GM21528 (cell line): Measurements from ENCODE around the gene SKP2.
"Not testable (repeated sequence)": the region's sequence is repeated elsewhere in the genome, so short reads cannot be mapped to it uniquely, and the experiment has no call there.

Experiments
- ATAC-seq: cut with Tn5 transposase; IDR thresholded peaks from one replicate; pipeline ENCODE4 v1.9.1; 2021; ENCODE audit warnings: mild to moderate bottlenecking, moderate library complexity; ENCODE audit not compliant: unreplicated experiment, low FRiP score

SKP2 gene

DNA sequence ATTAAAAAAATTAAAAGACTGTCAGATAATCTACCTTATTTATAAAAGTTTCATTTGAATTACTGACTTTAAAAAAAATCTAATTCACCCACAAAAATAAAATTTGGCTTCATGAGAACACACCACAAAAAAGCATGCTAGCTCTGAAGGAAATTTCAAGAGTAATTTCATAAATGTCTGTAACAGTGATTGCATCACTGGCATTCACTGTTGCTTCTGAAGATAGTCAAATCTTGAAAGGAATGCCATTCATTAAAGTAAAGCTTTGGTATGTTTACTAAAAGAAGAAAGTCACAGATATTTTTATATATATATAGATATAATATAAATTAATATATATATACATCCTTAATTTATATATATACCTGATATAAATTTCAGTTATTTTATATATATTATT is 46.4 kb downstream of the SKP2 start:
- ATAC-seq, result no peak

DNA sequence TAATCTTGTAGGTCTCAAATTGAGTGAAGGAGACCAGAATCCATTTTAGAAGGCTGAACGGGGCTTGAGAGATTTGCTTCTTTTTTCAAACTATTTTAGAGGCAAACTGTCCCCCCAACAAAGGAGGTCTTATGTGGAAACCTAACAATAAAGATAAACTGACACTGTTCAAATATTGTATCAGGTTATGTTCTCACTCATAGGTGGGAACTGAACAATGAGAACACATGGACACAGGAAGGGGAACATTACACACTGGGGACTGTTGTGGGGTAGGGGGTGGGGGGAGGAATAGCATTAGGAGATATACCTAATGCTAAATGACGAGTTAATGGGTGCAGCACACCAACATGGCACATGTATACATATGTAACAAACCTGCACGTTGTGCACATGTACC is 46.9 kb downstream of the SKP2 start:
- ATAC-seq, result not testable (repeated sequence)

DNA sequence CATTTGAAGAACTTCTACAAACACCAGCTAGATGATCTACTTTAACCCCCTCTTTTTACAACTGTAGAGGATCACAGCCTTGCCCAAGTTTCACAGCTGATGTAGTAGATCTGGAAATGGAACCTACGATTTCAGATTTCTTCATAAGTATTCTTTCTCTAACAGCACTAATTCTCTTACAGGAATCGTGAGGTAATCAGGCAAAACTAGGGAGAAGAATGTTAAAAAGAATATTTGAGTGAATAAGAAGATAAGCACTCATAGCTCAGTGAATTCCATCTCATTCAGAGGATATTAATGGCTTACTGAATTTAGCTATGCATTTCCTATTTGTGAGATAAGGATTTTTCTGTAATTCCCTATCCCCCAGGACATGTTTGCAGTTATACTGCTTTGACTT is 47.7 kb downstream of the SKP2 start:
- no peak for ATAC-seq

DNA sequence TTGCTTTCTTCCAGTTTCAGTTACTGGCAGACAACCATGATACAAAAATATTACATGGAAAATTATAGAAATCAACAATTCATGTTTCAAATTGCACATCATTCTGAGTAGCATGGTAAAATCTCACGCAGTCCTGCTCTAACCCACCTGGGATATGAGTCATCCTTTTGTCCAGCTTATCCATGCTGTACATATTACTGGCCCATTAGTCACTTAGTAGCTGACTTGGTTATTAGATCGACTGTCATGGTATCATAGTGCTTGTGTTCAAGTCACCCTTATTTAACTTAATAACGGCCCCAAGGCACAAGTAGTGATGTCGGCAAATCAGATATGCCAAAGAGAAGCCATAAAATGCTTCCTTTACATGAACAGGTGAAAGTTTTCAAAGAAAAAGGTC is 48.6 kb downstream of the SKP2 start:
- no peak for ATAC-seq

DNA sequence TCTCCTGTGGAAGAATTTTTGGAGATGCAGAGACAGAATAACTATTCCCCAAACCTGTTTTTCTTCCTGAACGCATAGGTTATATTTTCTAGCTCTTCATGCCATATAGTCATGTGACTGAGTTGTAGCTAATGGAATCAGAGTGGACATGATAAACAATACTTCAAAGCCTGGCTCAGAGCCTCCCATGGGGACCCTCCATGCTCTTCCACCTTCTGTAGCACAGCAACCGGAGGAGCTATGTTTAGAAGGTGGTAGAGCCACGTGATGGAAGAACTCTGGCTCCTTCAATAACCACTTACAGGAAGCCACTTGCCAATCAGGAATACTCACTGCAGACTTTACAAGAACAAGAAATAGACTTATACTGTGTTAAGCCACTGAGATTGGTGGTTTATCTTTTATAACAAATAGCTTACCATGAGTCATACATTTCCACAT is 50.6 kb downstream of the SKP2 start:
- no peak for ATAC-seq

GRCh38 chr5:36205329-36205728 is 53.4 kb downstream of the SKP2 start:
- ATAC-seq, result no peak

GRCh38 chr5:36206913-36207312 is 55.0 kb downstream of the SKP2 start:
- no peak for ATAC-seq

- no peak for ATAC-seq
Observed at GRCh38 chr5:36208786-36209185, 56.9 kb downstream of the SKP2 start.

DNA sequence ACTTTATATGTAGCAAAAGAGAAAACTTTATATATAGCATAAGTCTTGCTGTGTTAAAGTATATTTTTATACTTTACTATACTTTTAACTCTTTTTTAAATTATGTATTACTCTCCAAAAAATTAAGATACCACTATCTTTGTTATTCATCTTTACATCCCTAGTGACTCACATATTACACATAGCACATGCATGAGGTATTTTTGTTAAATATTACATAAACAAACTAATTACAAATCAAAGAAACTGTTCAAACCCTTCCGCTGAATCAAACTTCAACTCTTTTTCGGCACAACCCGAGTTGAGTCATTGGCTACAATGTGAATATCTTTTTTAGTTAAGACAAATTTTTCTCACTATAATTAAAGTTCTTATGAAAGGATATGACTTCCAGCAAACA is 57.8 kb downstream of the SKP2 start:
- no peak for ATAC-seq

DNA sequence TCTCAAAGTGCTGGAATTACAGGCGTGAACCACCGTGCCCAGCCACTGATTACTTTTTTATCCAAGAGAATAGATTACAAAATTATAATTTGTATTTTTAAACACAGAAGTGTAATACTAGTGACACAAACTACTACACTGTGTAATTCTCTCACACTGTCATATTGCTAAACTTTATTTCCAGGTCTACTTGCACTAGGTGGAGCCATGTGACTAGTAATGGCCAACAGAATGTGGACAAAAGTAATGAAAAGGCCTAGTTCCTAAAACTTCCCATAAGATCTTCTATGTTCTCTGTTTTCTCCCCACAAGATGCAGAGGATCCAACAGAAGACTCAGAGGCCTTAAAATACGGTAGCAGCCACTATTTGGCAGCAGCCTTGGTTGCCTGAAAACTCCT is 62.5 kb downstream of the SKP2 start:
- ATAC-seq, result no peak

GRCh38 chr5:36215910-36216309 is 64.0 kb downstream of the SKP2 start:
- no peak for ATAC-seq

GRCh38 chr5:36217567-36217966 is 65.7 kb downstream of the SKP2 start:
- ATAC-seq, result no peak

DNA sequence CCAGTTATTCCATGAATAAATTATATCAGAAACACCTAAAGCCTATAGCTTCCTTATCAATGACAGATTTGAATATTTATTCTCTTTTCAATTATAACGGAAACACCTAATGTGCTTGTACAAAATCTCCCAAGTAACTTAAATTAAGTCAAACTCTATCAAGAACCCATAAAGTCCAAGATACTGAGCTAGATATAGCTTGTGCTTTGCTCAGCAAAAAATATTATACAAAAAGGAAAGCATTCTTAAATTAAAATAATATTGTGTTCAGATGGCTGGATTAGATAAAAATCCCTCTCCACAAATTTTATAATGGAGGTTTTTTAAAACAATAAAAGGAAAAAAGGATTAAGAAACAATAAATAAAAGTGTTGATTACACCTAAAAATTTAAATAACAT is 66.1 kb downstream of the SKP2 start:
- ATAC-seq, result no peak

- no peak for ATAC-seq
Observed at GRCh38 chr5:36222620-36223019, 70.7 kb downstream of the SKP2 start.

GRCh38 chr5:36227046-36227445 is 75.1 kb downstream of the SKP2 start:
- ATAC-seq, result no peak

DNA sequence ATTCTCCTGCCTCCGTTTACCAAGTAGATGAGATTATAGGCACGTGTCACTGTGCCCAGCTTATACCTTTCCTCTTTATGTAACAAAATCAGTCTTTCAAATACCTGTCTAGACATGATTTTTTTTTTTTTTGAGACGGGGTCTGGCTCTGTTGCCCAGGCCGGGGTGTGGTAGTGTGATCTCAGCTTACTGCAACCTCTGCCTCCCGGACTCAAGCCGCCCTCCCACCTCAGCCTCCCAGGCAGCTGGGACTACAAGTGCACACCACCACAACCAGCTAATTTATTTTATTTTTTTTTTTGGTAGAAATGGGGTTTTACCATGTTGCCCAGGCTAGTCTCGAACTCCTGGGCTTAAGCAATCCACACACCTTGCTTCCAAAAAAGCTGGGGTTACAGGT is 76.6 kb downstream of the SKP2 start:
- no peak for ATAC-seq

DNA sequence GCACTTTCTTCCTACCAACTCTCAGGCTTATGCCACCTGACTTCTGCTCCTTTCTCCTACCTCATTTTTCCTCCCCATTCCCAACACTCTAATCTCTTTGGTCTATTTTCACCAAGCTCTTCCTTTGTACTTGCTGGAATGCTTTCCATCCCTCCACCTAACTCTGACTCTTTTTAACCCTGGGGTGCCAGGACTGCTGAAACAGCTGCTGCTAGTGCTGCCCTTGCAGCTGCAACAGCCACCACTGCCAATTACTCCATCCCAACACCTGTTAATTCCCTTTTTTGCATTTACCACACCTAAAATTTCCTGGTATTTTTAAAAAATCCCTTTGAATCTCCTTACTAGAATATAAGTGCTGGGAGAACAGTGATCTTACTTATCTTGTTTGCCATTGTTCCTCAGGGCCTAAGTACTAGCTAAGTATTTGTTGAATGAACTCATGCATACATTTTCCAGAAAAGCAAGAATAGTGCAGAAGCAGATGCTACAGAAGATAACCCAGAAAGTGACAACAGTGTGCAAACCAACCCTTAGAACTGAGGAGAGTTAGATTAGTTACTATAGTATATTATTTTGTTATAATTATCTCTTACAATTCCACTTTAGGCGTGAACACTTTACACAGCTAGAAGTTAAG is 78.4 kb downstream of the SKP2 start:
- no peak for ATAC-seq

DNA sequence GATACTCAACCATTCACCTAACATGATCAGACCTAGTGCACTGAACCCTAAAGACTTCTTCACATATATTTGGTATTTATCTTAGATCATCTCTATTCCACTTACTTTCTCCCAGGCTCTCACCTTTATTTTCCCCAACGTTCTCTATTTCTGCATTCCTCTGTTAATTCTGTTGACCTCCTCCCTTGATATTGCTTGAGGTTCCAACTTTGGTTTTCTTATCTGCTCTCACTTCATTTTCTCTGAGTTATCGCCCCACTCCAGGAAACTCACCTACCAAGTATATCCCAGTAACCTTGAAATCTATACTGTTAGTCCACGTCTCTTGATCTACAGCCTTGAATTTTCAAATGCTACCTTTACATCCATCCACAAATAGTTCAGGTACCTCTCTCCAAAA is 80.6 kb downstream of the SKP2 start:
- no peak for ATAC-seq
